GM12878 (cell line): ENCODE results near the gene FLVCR1. TPM values are rescaled to one million over a fixed set of nuclear protein-coding genes. Genes with fewer than 3 reads are reported as not detected.
A peak's percentile ranks its signal among the peaks of the same experiment; 100 is the strongest.

Experiments used
- BACH1 ChIP-seq: fragments of 450-650 bp; IDR thresholded peaks from 2 replicates; pipeline ENCODE4 v1.6.1; 2017; ENCODE audit warnings: mild to moderate bottlenecking, borderline replicate concordance
- BRCA1 ChIP-seq: IDR thresholded peaks from 2 replicates; pipeline ENCODE4 v1.6.1; 2011; ENCODE audit warnings: low read depth, low read length, improper control_type of control experiment
- CBFB ChIP-seq: IDR thresholded peaks from 2 replicates; pipeline ENCODE4 v1.6.1; 2016; ENCODE audit warnings: antibody characterized with exemption, low read depth
- CTCF ChIP-seq, 3 experiments: IDR thresholded peaks in 2 of 3; conservative IDR thresholded peaks in 1 of 3; 2 replicates each; pipeline ENCODE4 v1.5.1; 2011; ENCODE audit warnings: low read depth in 3 of 3, low read length in 3 of 3, mild to moderate bottlenecking in 3 of 3, control low read depth in 2 of 3, moderate library complexity in 2 of 3, inconsistent platforms in 1 of 3, mixed read lengths in 1 of 3; ENCODE audit not compliant: control insufficient read depth in 2 of 3, insufficient read depth in 1 of 3; ENCODE audit errors: extremely low read depth in 1 of 3
- DPF2 ChIP-seq: fragments of 450-650 bp; IDR thresholded peaks from 2 replicates; pipeline ENCODE4 v1.6.1; 2017; ENCODE audit warnings: mild to moderate bottlenecking
- E2F4 ChIP-seq: IDR thresholded peaks from 2 replicates; pipeline ENCODE4 v1.6.1; 2012; ENCODE audit warnings: low read depth, low read length, improper control_type of control experiment
- EP300 ChIP-seq, 2 experiments: fragments of 150-350 bp in 1 of 2; IDR thresholded peaks; 2 replicates each; pipeline ENCODE4 v1.6.1; 2011 to 2012; ENCODE audit warnings: low read depth in 2 of 2, low read length in 2 of 2, borderline replicate concordance in 1 of 2, improper control_type of control experiment in 1 of 2, inconsistent platforms in 1 of 2; ENCODE audit not compliant: control insufficient read depth in 1 of 2
- HCFC1 ChIP-seq: fragments of 150-350 bp; IDR thresholded peaks from 2 replicates; pipeline ENCODE4 v1.6.1; 2014; ENCODE audit warnings: low read length
- HDAC6 ChIP-seq: fragments of 200-600 bp; sonication (generic); IDR thresholded peaks from one replicate; pipeline ENCODE4 v1.8.0; 2017; ENCODE audit warnings: antibody characterized with exemption; ENCODE audit not compliant: unreplicated experiment
- IRF4 ChIP-seq: IDR thresholded peaks from 2 replicates; pipeline ENCODE4 v1.6.1; 2011; ENCODE audit warnings: low read depth, low read length
- JUND ChIP-seq: IDR thresholded peaks from 2 replicates; pipeline ENCODE4 v1.6.1; 2012; ENCODE audit warnings: low read depth, mild to moderate bottlenecking, low read length, improper control_type of control experiment, moderate library complexity
- MEF2A ChIP-seq: IDR thresholded peaks from 2 replicates; pipeline ENCODE4 v1.6.1; 2011; ENCODE audit warnings: low read depth, mild to moderate bottlenecking, low read length, moderate library complexity; ENCODE audit not compliant: insufficient read depth
- MEF2B ChIP-seq: fragments of 450-650 bp; IDR thresholded peaks from 2 replicates; pipeline ENCODE4 v1.6.1; 2018; ENCODE audit warnings: mild to moderate bottlenecking, moderate library complexity; ENCODE audit not compliant: partially characterized antibody, poor library complexity, severe bottlenecking
- MTA2 ChIP-seq: fragments of 450-650 bp; IDR thresholded peaks from 2 replicates; pipeline ENCODE4 v1.6.1; 2016; ENCODE audit warnings: low read depth, mild to moderate bottlenecking, moderate library complexity
- MYB ChIP-seq: fragments of 150-350 bp; IDR thresholded peaks from 2 replicates; pipeline ENCODE4 v1.6.1; 2014; ENCODE audit warnings: mild to moderate bottlenecking, low read depth, low read length, borderline replicate concordance
- NR2F1 ChIP-seq: fragments of 450-650 bp; conservative IDR thresholded peaks from 2 replicates; pipeline ENCODE4 v1.6.1; 2017; ENCODE audit warnings: mild to moderate bottlenecking
- POU2F2 ChIP-seq: IDR thresholded peaks from 3 replicates; pipeline ENCODE4 v1.6.1; 2011; ENCODE audit warnings: low read depth, mild to moderate bottlenecking, low read length, borderline replicate concordance
- SP1 ChIP-seq: IDR thresholded peaks from one replicate; pipeline ENCODE4 v1.6.1; 2011; ENCODE audit warnings: low read depth, low read length
- TBL1XR1 ChIP-seq: IDR thresholded peaks from 2 replicates; pipeline ENCODE4 v1.6.1; 2012; ENCODE audit warnings: low read depth, low read length, improper control_type of control experiment
- YBX1 ChIP-seq: fragments of 450-650 bp; IDR thresholded peaks from 2 replicates; pipeline ENCODE4 v1.6.1; 2016; ENCODE audit warnings: antibody characterized with exemption
- ZSCAN29 ChIP-seq: fragments of 450-650 bp; IDR thresholded peaks from 2 replicates; pipeline ENCODE4 v1.6.1; 2017; ENCODE audit warnings: mild to moderate bottlenecking, moderate library complexity
- polyA plus RNA-seq, 11 experiments: library from polyadenylated mRNA; depleted of rRNA in 4 of 11; unstranded in 6 of 11; stranded (reverse) in 5 of 11; fragments of >200 nt; fragmentation: Nextera tagmentation in 4 of 11; fragmentation: Illumina TruSeq in 1 of 11; extraction: Ambion mirVana in 4 of 11; extraction: Trizol in 1 of 11; gene quantifications; 1 replicate in 1 of 11; 2 replicates in 10 of 11; pipeline versions ENCODE4 v1.2.1 to v1.2.3, GENCODE V29; 2011 to 2016; ENCODE audit warnings: inconsistent platforms in 2 of 11, missing spikeins in 2 of 11, low read depth in 1 of 11
- total RNA-seq, 4 experiments: library from RNA; depleted of rRNA in 3 of 4; stranded (reverse); fragments of >200 nt in 3 of 4; fragmentation: Illumina TruSeq in 1 of 4; extraction: Trizol in 1 of 4; gene quantifications; 2 replicates each; pipeline versions ENCODE4 v1.2.1 to v1.2.3, GENCODE V29; 2013 to 2021
- TF ChIP-seq, protein P1 (sequence below): fragments of 150-350 bp; IDR thresholded peaks from 2 replicates; pipeline ENCODE4 v1.6.1; 2014; ENCODE audit warnings: mild to moderate bottlenecking, low read depth, low read length
- TF ChIP-seq, protein P2 (sequence below): fragments of 450-650 bp; IDR thresholded peaks from 2 replicates; pipeline ENCODE4 v1.6.1; 2014; ENCODE audit warnings: mild to moderate bottlenecking
- TF ChIP-seq, protein P3 (sequence below): IDR thresholded peaks from 2 replicates; pipeline ENCODE4 v1.6.1; 2011; ENCODE audit warnings: low read depth, mild to moderate bottlenecking, low read length, moderate library complexity, borderline replicate concordance; ENCODE audit errors: extremely low read depth
- TF ChIP-seq, protein P4 (sequence below): IDR thresholded peaks from 2 replicates; pipeline ENCODE4 v1.6.1; 2012; ENCODE audit warnings: low read length, inconsistent platforms

FLVCR1 gene
- total and polyA plus RNA-seq, 10 of the 15 experiments (the other 5 are each of a cell fraction or from before 2014, with no cell fraction given), result 7.1 to 25.2 (median 17.6) TPM

DNA sequence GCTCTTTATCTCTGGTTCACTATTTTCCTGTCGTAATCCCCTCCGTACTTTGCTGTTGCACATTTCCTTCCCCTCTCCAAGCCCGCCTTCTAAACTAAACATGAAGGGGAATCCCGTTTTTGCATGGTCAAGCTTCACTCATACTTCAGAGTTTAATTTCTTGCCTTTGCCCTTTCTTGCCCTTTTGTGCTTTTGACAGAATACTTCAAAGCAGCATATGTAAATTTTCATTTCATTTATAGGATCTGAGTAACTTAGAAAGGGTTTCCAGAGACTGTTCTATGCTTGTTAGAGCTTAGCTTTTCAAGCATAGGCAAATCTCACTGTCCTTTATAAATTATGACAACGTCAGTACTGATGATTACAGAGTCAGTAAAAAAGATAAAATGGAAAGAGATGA, 38.3 kb upstream of the FLVCR1 start (continued):
- TF ChIP-seq, protein P1, sequence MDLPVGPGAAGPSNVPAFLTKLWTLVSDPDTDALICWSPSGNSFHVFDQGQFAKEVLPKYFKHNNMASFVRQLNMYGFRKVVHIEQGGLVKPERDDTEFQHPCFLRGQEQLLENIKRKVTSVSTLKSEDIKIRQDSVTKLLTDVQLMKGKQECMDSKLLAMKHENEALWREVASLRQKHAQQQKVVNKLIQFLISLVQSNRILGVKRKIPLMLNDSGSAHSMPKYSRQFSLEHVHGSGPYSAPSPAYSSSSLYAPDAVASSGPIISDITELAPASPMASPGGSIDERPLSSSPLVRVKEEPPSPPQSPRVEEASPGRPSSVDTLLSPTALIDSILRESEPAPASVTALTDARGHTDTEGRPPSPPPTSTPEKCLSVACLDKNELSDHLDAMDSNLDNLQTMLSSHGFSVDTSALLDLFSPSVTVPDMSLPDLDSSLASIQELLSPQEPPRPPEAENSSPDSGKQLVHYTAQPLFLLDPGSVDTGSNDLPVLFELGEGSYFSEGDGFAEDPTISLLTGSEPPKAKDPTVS, result no peak
- TF ChIP-seq HDAC6 (no peak), MEF2A (0 out of 2 replicates have a peak, but pooled peaks have one; percentile 43), CTCF (IDR thresholded peaks at IDR 0.05 in 2 of 3, conservative IDR thresholded peaks at IDR 0.05 in 1 of 3; ENCODE audit: control insufficient read depth in 2 of 3, extremely low read depth in 1 of 3, insufficient read depth in 1 of 3, low read depth in 3 of 3, low read length in 3 of 3) (no peak), HCFC1 (no peak), IRF4 (no peak), JUND (no peak), EP300 (IDR thresholded peaks at IDR 0.05; ENCODE audit: borderline replicate concordance in 1 of 2, control insufficient read depth in 1 of 2, low read depth in 2 of 2, low read length in 2 of 2) (peak; percentile 29 to 34; a peak in 1 of 4 replicates), YBX1 (no peak), MTA2 (peak; percentile 54; the same call in 1 of the 2 replicates), E2F4 (no peak), SP1 (no peak), DPF2 (0 out of 2 replicates have a peak, but pooled peaks have one; percentile 20), BACH1 (no peak), MYB (no peak), MEF2B (peak; percentile 36), TBL1XR1 (no peak), NR2F1 (peak; percentile 96), CBFB (no peak), POU2F2 (peak; percentile 55; the same call in 2 of the 3 replicates), ZSCAN29 (no peak), BRCA1 (no peak)
- TF ChIP-seq, protein P2, sequence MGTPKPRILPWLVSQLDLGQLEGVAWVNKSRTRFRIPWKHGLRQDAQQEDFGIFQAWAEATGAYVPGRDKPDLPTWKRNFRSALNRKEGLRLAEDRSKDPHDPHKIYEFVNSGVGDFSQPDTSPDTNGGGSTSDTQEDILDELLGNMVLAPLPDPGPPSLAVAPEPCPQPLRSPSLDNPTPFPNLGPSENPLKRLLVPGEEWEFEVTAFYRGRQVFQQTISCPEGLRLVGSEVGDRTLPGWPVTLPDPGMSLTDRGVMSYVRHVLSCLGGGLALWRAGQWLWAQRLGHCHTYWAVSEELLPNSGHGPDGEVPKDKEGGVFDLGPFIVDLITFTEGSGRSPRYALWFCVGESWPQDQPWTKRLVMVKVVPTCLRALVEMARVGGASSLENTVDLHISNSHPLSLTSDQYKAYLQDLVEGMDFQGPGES, result no peak
- TF ChIP-seq, protein P3, sequence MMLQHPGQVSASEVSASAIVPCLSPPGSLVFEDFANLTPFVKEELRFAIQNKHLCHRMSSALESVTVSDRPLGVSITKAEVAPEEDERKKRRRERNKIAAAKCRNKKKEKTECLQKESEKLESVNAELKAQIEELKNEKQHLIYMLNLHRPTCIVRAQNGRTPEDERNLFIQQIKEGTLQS, result no peak
- TF ChIP-seq, protein P4, sequence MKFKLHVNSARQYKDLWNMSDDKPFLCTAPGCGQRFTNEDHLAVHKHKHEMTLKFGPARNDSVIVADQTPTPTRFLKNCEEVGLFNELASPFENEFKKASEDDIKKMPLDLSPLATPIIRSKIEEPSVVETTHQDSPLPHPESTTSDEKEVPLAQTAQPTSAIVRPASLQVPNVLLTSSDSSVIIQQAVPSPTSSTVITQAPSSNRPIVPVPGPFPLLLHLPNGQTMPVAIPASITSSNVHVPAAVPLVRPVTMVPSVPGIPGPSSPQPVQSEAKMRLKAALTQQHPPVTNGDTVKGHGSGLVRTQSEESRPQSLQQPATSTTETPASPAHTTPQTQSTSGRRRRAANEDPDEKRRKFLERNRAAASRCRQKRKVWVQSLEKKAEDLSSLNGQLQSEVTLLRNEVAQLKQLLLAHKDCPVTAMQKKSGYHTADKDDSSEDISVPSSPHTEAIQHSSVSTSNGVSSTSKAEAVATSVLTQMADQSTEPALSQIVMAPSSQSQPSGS, result peak; percentile 16; the same call in 1 of the 2 replicates
